NCI-H187 (cell line): ENCODE measurements around the gene UBAC2.

Experiments used
- DNase-seq, 2 experiments: peaks; one replicate each; lab custom pipeline; 2025; lab: John Stamatoyannopoulos, UW

UBAC2 gene

GRCh38 chr13:99416411-99417121 lies 215.9 kb downstream of the UBAC2 start:
- DNase-seq: no peak

DNA sequence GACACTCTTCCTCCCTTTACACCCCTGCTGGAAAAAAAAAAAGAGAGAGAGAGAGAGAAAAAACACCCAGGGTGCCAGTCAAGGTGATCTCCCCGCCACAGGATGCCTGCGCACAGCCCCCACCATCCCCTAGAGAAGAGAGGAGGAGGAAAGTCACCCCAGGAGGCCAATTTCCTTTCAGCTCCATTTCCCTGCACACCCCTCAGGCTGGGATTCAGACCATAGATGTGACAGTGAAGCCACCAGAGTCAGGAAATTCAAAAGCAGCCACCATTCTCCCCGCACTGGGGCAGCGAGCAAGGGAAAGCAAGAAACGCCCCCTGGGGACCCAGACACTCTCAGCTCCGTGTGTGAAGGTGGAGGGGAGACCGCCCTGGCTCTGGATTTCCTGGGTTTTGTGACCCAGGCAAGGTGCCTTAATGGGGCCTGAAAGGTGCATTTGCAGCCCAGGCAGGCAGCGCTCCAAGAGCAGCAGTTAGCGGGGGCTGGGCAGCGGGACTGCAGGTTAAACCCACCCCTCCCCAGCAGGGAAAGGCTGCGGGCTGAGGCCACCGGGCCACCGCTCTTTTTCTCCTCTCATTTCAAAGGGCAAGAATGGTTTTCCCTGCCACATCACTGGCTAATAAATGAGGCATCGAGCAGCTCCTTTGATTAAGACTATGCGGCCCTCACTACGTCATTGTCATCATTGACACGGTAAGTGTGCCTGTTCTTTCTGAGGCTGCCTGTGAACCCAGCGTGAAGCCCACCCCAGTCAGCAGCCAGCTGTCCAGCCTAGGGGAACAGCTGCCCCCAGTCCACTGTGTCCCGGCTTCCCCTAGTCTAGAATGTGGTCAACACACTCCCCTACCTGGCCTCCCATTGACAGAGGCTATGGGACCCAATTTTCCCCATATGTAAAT lies 216.8 kb downstream of the UBAC2 start:
- no peak for DNase-seq

GRCh38 chr13:99418103-99418842 lies 217.6 kb downstream of the UBAC2 start:
- no peak for DNase-seq

DNA sequence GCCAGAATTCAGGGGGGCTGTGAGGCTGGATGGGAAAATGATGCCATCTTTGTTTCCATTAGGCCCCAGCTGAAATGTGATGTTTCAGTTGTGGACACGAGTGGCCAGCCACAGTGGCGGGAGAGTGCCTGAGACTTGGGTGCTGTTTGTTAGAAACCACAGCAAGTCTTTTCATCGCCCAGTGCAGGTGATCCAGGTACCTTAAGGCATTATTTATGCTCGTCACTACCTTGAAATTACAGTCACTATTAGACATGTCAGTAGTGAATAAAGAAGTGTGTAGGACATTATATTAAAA lies 218.1 kb downstream of the UBAC2 start:
- DNase-seq: no peak

DNA sequence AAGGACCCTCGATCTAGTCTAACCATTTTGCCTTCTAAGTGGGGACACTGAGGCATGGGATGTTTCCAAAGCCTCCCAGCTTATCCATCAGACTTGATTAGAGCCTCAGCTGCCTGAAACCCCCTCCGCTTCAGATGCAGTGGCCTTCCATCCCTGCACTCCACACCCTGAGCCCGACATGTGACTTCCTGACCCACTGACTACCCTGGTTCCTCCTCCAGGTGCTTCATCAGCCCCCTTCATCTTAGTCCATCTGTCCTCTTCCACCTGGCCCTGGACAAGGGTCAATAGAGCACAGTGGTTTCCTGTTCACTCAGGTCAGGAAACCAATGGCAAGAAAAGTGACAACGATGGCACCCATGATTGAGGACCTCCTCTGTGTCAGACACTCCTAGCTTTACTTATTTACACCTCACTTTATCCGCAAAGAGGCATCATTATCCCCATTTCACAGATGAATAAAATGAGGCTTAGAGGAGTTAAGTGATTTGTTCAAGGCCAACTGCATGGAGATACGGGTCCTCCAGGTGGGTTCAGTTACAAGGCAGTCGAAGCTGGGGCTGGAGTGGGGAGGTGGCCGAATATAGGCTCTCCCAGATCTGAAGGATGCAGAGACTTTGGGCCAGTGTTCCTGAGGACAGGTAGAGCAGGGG lies 219.1 kb downstream of the UBAC2 start:
- no peak for DNase-seq

- DNase-seq: no peak
These were observed 220.6 kb downstream of the UBAC2 start for GRCh38 chr13:99421271-99421670.

DNA sequence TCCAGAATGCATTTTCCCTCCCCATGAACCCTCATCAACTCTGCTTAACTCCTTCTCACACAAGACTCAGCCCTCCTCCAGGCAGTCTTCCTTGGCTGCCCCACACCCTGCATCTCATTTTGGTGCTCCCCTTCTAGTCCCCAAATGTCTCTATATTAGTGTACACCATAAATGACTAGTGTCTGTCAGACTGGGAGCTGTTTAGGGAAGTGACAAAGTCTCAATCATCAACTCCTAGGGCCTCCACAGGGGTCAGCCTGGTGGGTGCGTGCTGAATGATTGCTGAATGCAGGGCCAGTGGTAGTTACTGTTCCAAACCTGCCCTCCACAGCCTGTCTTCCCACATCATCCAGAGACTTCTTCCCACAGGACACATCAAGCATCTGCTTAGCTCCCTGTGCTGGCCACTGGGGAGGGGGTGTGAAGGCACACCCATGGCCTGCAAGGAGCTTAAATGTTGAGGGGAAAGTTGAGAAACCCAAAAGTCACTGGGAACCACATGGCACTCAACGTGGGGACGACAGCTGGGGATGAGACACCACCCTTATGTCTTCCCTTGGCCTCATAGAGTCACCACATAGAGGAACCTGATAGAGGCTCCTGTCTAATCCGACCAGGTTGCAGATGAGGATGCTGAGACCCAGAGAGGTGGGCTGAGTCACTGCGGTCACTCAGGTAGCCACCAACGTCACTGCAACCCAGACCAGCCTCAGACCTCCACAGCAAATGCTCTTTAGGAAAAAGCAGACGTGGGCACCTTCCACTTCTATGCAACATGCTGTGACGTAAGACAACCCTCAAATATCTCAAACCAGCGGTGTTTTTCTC lies 221.3 kb downstream of the UBAC2 start:
- DNase-seq: no peak

GRCh38 chr13:99422586-99423220 lies 222.0 kb downstream of the UBAC2 start:
- DNase-seq: no peak

GRCh38 chr13:99425485-99426341 lies 225.1 kb downstream of the UBAC2 start:
- DNase-seq: peak in 1 of 2 experiments; percentile 40

- DNase-seq: no peak
These were observed 225.8 kb downstream of the UBAC2 start for GRCh38 chr13:99426426-99426825.

DNA sequence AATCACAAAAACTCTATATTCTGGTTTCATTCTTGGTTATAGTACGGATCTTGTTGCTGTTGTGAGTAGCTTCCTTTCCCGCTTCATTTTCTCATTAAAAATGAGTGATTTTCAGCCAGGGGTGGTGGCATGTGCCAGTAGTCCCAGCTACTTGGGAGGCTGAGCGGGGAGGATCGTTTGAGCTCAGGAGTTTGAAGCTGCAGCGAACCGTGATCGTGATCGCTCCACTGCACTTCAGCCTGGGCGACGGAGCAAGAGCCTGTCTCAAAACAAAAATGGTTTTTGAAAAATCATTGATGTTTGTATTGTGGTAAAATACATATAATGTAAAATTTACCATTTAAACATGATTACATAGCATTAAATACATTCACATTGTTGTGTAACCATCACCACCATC lies 229.0 kb downstream of the UBAC2 start:
- DNase-seq: no peak

DNA sequence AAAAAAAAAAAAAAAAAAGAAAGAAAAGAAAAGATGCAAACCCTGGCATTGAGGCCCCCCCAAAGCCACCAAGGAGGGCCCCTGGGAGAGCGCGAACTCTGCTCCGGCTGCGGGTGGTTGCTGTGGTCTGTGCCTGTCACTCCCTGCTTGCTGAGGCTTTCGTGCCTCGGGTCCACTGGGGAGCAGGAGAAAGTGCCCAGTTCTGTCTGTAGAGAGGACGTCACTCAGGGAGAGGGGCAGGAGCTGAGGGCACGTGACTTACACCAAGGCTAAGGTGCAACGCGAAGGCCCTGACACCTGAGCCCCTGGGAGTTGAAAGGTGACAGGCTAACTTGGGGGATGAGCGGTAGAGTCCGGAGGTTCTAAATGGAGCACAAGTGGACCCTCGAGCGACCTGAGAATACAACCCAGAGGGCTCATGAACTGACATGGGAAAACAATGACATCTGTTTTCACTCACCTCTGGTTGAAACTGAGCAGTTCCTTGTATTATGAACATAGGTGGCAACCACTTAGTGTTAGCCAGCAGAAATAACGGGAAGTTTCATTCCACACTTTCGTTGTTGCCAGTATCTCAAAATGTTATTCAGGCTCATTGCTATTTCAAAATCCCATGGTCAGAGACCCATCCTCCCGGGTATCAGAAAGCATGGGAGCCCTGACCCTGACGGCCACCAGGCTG lies 231.4 kb downstream of the UBAC2 start:
- DNase-seq: no peak

DNA sequence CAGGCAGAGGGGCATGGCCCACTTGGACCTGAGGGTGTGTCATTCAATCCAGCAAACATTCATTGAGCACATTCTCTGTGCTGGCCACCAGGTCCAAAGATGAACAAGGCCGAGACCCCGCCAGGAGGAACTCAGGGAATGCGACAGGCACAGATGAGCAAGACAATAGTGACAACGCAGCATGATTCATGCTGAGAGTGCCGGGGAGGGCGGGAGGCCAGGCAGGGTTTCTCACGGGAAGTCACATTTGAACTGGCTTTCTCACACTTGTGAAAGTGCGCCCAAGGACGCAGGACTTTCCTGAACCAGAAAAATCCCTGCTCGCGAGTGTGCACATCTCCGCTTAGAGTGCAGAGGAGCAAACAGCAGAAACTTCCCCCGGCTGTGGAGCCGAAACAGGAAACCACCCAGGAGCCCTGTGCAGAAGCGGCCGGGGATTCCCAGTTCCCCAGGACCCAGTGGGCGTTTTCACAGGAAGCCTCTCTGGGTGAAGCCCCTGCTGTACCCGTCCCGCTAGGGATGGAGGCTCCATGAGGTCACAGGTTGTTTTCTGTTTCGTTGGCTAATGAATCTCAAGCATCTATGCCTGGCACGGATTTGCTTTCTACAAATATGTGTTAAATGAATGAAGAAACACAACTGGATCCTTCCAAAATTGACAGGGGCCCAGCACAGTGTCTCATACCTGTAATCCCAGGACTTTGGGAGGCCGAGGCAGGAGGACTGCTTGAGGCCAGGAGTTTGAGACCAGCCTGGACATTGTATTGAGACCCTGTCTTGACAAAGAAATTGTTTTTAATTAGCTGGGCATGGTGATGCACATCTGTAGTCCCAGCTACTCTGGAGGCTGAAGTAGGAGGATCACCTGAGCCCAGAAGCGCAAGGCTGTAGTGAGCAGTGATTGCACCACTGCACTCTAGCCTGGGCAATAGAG lies 232.2 kb downstream of the UBAC2 start:
- no peak for DNase-seq

DNA sequence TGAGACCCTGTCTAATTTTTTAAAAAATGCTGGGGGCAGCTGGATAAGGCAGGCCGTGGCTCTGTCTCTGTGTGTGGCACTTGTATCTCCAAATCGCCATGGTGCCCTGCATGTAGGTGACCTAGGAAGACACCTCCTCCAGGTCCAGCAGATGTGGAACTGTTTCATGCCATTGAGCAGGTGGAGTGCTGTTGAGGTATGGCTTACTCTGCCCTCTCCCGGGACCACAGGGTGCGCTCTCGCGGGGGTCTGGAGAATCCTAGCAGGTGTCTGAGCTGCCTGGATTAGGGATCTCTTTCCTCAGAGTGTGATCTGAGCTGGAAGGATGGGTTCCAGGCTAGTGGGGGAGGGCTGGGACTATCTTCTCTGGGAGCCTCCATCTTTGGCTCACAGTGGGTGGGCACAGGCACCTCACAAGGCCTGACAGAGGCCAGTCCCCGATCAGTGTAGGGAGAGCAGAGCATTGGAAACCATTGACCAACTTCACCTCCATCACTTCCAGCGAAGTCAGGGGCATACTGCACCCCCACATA lies 233.0 kb downstream of the UBAC2 start:
- DNase-seq: no peak

- no peak for DNase-seq
These were observed 233.7 kb downstream of the UBAC2 start for GRCh38 chr13:99434258-99434788.

DNA sequence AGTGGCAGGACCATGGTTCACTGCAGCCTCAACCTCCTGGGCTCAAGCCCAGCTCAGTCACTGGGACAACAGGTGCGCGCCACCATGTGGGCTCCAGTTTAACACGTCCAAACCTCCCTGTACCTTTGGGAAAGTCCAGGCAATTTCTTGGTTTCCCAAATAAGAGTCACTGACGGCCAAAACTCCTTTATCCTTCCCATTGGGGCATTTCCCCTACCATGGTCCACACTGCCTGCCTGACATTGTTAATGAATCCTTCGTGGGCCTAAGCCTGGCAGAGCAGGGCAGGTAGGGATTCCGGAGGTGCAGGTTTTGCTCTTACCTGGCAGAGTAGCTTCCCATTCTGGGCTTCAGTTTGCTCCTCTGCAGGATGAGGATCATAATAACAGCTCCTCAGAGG lies 234.5 kb downstream of the UBAC2 start:
- no peak for DNase-seq

GRCh38 chr13:99435998-99436397 lies 235.3 kb downstream of the UBAC2 start:
- DNase-seq: no peak
